Measurements from ENCODE around the gene TIMM9.

TIMM9 gene

GRCh38 chr14:58390830-58391229 is 36.5 kb downstream of the TIMM9 start:
- Histone ChIP-seq H3K27me3 (ENCODE audit: low read depth, low read length) (no peaks in the 10 kb centered on the region), H4K20me1 (ENCODE audit: insufficient read depth, low read length) (no peaks in the 10 kb centered on the region), H3K9me3 (ENCODE audit: insufficient read depth, low read length) (no peaks in the 10 kb centered on the region), H3K4me3 (ENCODE audit: low read length) (no peak overlapping the region), H3K36me3 (replicated peaks; ENCODE audit: low read depth, low read length) (no peaks in the 10 kb centered on the region), H3K27ac (ENCODE audit: low read length) (no peak overlapping the region), H3K9ac (ENCODE audit: low read length) (no peak overlapping the region), H3K79me2 (ENCODE audit: low read length) (no peaks in the 10 kb centered on the region), H3K4me2 (ENCODE audit: low read length) (no peak overlapping the region), H3K4me1 (ENCODE audit: low read length) (peaks cover 5% of the 10 kb centered on the region), H2AFZ (ENCODE audit: low read depth, low read length) (no peak overlapping the region)
- TF ChIP-seq CTCF (IDR thresholded peaks at IDR 0.05; ENCODE audit: low read depth, low read length): no peak

GRCh38 chr14:58376791-58377190 is 50.5 kb downstream of the TIMM9 start:
- Histone ChIP-seq H3K4me3 (ENCODE audit: low read length) (no peak overlapping the region), H3K9ac (ENCODE audit: low read length) (no peak overlapping the region), H2AFZ (ENCODE audit: low read depth, low read length) (no peak overlapping the region), H3K36me3 (replicated peaks; ENCODE audit: low read depth, low read length) (peaks cover 9% of the 10 kb centered on the region), H3K79me2 (ENCODE audit: low read length) (no peaks in the 10 kb centered on the region), H3K27ac (ENCODE audit: low read length) (no peak overlapping the region), H3K27me3 (ENCODE audit: low read depth, low read length) (no peaks in the 10 kb centered on the region), H3K4me1 (ENCODE audit: low read length) (no peaks in the 10 kb centered on the region), H4K20me1 (ENCODE audit: insufficient read depth, low read length) (no peaks in the 10 kb centered on the region), H3K9me3 (ENCODE audit: insufficient read depth, low read length) (no peaks in the 10 kb centered on the region), H3K4me2 (ENCODE audit: low read length) (no peak overlapping the region)
- no peak for TF ChIP-seq EZH2phosphoT487 (IDR thresholded peaks at IDR 0.05; ENCODE audit: low read depth)
- no peak for TF ChIP-seq CTCF (IDR thresholded peaks at IDR 0.05; ENCODE audit: low read depth, low read length)

GRCh38 chr14:58368956-58369355 is 58.4 kb downstream of the TIMM9 start:
- no peak overlapping the region for H3K4me3 ChIP-seq (ENCODE audit: low read length)
- H4K20me1 ChIP-seq (ENCODE audit: insufficient read depth, low read length): no peaks in the 10 kb centered on the region
- no peaks in the 10 kb centered on the region for H3K79me2 ChIP-seq (ENCODE audit: low read length)
- peaks cover 11% of the 10 kb centered on the region for H3K4me1 ChIP-seq (ENCODE audit: low read length)
- no peak overlapping the region for H3K27ac ChIP-seq (ENCODE audit: low read length)
- H3K36me3 ChIP-seq (replicated peaks; ENCODE audit: low read depth, low read length): peaks cover 34% of the 10 kb centered on the region
- no peaks in the 10 kb centered on the region for H3K9me3 ChIP-seq (ENCODE audit: insufficient read depth, low read length)
- no peak overlapping the region for H3K9ac ChIP-seq (ENCODE audit: low read length)
- TF ChIP-seq CTCF (IDR thresholded peaks at IDR 0.05; ENCODE audit: low read depth, low read length) (no peak), EZH2phosphoT487 (IDR thresholded peaks at IDR 0.05; ENCODE audit: low read depth) (no peak)
- H3K4me2 ChIP-seq (ENCODE audit: low read length): no peak overlapping the region
- H3K27me3 ChIP-seq (ENCODE audit: low read depth, low read length): no peaks in the 10 kb centered on the region
- no peak overlapping the region for H2AFZ ChIP-seq (ENCODE audit: low read depth, low read length)

- TF ChIP-seq EZH2phosphoT487 (IDR thresholded peaks at IDR 0.05; ENCODE audit: low read depth) (no peak), CTCF (IDR thresholded peaks at IDR 0.05; ENCODE audit: low read depth, low read length) (no peak)
These were observed 60.0 kb downstream of the TIMM9 start for GRCh38 chr14:58367296-58367695.

More at GRCh38 chr14:58367296-58367695, 60.0 kb downstream of the TIMM9 start:
- Histone ChIP-seq H3K9ac (ENCODE audit: low read length) (no peak overlapping the region), H3K9me3 (ENCODE audit: insufficient read depth, low read length) (no peaks in the 10 kb centered on the region), H3K36me3 (replicated peaks; ENCODE audit: low read depth, low read length) (peaks cover 32% of the 10 kb centered on the region), H3K4me2 (ENCODE audit: low read length) (no peak overlapping the region), H3K27ac (ENCODE audit: low read length) (no peak overlapping the region), H3K27me3 (ENCODE audit: low read depth, low read length) (no peaks in the 10 kb centered on the region), H3K79me2 (ENCODE audit: low read length) (no peaks in the 10 kb centered on the region), H3K4me1 (ENCODE audit: low read length) (peaks cover 11% of the 10 kb centered on the region), H4K20me1 (ENCODE audit: insufficient read depth, low read length) (no peaks in the 10 kb centered on the region), H2AFZ (ENCODE audit: low read depth, low read length) (no peak overlapping the region), H3K4me3 (ENCODE audit: low read length) (no peak overlapping the region)

Measured in OCI-LY3 (cell line).